Vagina (tissue), 2 donors: Measurements from ENCODE around the gene EMC8.

ENCODE experiments used
- POLR2AphosphoS5 ChIP-seq, 2 donors: sonication (generic); formaldehyde crosslinking; IDR thresholded peaks; one replicate each; pipeline ENCODE4 v1.9.0; 2017; ENCODE audit warnings: antibody characterized with exemption in 2 of 2, mild to moderate bottlenecking in 2 of 2, low read depth in 1 of 2; ENCODE audit not compliant: insufficient read depth in 1 of 2
- TF ChIP-seq, protein P1 (sequence below), 3 experiments: fragments of 450-650 bp in 2 of 3; fragments of 200-600 bp in 1 of 3; sonication (generic) in 1 of 3; IDR thresholded peaks; one replicate each; pipeline ENCODE4 v1.5.1; 2017 to 2019; ENCODE audit warnings: antibody characterized with exemption in 3 of 3, mild to moderate bottlenecking in 2 of 3, moderate library complexity in 2 of 3

DNA sequence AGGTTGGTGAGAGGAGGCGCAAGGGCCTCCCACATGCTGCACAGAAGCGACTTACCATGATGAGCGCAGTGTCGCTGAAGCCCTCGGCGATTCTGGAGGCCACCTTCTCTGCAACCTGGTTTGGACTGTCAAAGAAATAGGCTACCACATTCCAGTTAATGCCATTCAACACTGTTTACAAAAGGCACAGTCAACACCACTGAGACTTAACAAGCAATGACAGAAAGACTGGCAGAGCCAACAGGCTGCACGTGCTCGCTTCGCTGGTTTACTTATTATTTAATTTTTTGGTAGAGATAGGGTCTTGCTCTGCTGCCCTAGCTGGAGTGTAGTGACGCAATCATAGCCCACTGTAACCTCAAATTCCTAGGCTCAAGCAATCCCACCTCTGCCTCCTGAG lies 18.2 kb downstream of the EMC8 start:
- TF ChIP-seq, protein P1, sequence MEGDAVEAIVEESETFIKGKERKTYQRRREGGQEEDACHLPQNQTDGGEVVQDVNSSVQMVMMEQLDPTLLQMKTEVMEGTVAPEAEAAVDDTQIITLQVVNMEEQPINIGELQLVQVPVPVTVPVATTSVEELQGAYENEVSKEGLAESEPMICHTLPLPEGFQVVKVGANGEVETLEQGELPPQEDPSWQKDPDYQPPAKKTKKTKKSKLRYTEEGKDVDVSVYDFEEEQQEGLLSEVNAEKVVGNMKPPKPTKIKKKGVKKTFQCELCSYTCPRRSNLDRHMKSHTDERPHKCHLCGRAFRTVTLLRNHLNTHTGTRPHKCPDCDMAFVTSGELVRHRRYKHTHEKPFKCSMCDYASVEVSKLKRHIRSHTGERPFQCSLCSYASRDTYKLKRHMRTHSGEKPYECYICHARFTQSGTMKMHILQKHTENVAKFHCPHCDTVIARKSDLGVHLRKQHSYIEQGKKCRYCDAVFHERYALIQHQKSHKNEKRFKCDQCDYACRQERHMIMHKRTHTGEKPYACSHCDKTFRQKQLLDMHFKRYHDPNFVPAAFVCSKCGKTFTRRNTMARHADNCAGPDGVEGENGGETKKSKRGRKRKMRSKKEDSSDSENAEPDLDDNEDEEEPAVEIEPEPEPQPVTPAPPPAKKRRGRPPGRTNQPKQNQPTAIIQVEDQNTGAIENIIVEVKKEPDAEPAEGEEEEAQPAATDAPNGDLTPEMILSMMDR (IDR thresholded peaks at IDR 0.05): no peak
- no peak for TF ChIP-seq POLR2AphosphoS5 (IDR thresholded peaks at IDR 0.05; ENCODE audit: insufficient read depth in 1 of 2, low read depth in 1 of 2)
